ENCODE results near the gene ANKRD6. TPM values are rescaled to one million over a fixed set of nuclear protein-coding genes. Genes with fewer than 3 reads are reported as not detected.

The ANKRD6 gene
- total RNA-seq, 1 experiment from 2014 or later: 5.6 TPM

GRCh38 chr6:89392823-89393222 is 40.1 kb upstream of the ANKRD6 start:
- 0 out of 4 replicates have a peak, but pooled peaks cover 0 to 2% of the 10 kb centered on the region in 2 experiments for H3K4me1 Mint-ChIP-seq
- no peak overlapping the region for H3K27ac Mint-ChIP-seq
- no peaks in the 10 kb centered on the region; a peak in 1 of 7 replicates for H3K36me3 Mint-ChIP-seq (ENCODE audit: insufficient read depth in 1 of 3, low read depth in 3 of 3)
- Histone ChIP-seq H2AK5ac (ENCODE audit: insufficient read length, low read length) (no peak overlapping the region), H3T11ph (ENCODE audit: low read length) (no peak overlapping the region), H3K4ac (ENCODE audit: low read depth, low read length) (no peak overlapping the region), H3K56ac (ENCODE audit: insufficient read length, low read depth, low read length) (no peak overlapping the region), H2BK15ac (ENCODE audit: low read depth, low read length) (no peak overlapping the region), H2BK20ac (ENCODE audit: low read depth, low read length, poor library complexity, severe bottlenecking) (no peak overlapping the region), H3K14ac (ENCODE audit: insufficient read depth, low read length) (no peak overlapping the region), H2BK12ac (ENCODE audit: insufficient read length, low read depth, low read length) (no peak overlapping the region), H4K8ac (replicated peaks; ENCODE audit: insufficient read length, low read depth, low read length) (no peak overlapping the region), H4K91ac (ENCODE audit: insufficient read length, low read depth, low read length) (no peak overlapping the region), H2BK120ac (ENCODE audit: low read depth, low read length, poor library complexity, severe bottlenecking) (no peak overlapping the region), H3K9ac (ENCODE audit: extremely low read depth, insufficient read length, low read length) (no peak overlapping the region), H3K79me1 (ENCODE audit: insufficient read depth, low read depth, low read length, poor library complexity, severe bottlenecking) (no peaks in the 10 kb centered on the region), H3K27me3 (ENCODE audit: insufficient read depth, low read length) (no peaks in the 10 kb centered on the region), H3K9me3 (ENCODE audit: control insufficient read depth, low read depth, low read length) (no peaks in the 10 kb centered on the region), H3K23ac (ENCODE audit: insufficient read length, low read depth, low read length) (no peak overlapping the region), H2AFZ (ENCODE audit: low read length) (no peak overlapping the region), H4K20me1 (ENCODE audit: control insufficient read depth, insufficient read depth, insufficient read length) (no peaks in the 10 kb centered on the region), H3K23me2 (ENCODE audit: insufficient read length, low read depth, low read length, poor library complexity, severe bottlenecking) (no peaks in the 10 kb centered on the region), H3K79me2 (ENCODE audit: insufficient read depth, low read length) (no peaks in the 10 kb centered on the region), H3K18ac (ENCODE audit: insufficient read length, low read depth, low read length) (no peak overlapping the region), H3K4me2 (ENCODE audit: insufficient read depth, insufficient read length, low read length) (no peak overlapping the region), H3K4me1 (ENCODE audit: insufficient read depth, low read length) (no peaks in the 10 kb centered on the region), H2BK5ac (ENCODE audit: insufficient read length, low read length) (no peak overlapping the region), H4K5ac (ENCODE audit: insufficient read length, low read depth, low read length) (no peak overlapping the region), H3K27ac (ENCODE audit: insufficient read length, low read depth, low read length) (no peak overlapping the region)
- no peak for DNase-seq
- H3K9me3 Mint-ChIP-seq: no peaks in the 10 kb centered on the region; a peak in 1 of 5 replicates
- no peak for TF ChIP-seq CTCF (conservative IDR thresholded peaks at IDR 0.05)
- no peaks in the 10 kb centered on the region; the same call in 1 of the 2 replicates for H3K27me3 Mint-ChIP-seq (ENCODE audit: low read depth)
- H3K4me3 Mint-ChIP-seq: no peak overlapping the region
